Peyer's patch (tissue), 4 donors: ENCODE measurements around the gene CNOT8. TPM values are rescaled to one million over a fixed set of nuclear protein-coding genes. Genes with fewer than 3 reads are reported as not detected.
"Not testable (repeated sequence)": the region's sequence is repeated elsewhere in the genome, so short reads cannot be mapped to it uniquely, and the experiment has no call there.

Experiments
- DNase-seq, 3 donors: peaks; one replicate each; pipeline ENCODE4 v3.0.0-alpha.2; 2017 to 2019
- H3K27ac ChIP-seq, 4 donors: fragments of 200-600 bp; sonication (generic); one replicate each; pipeline ENCODE4 v1.5.1; 2016 to 2019
- H3K27me3 ChIP-seq, 2 donors: fragments of 200-600 bp; sonication (generic); one replicate each; pipeline ENCODE4 v1.5.1; 2019
- H3K36me3 ChIP-seq, 3 donors: fragments of 200-600 bp; sonication (generic); one replicate each; pipeline ENCODE4 v1.5.1; 2016 to 2019
- H3K4me1 ChIP-seq, 4 donors: fragments of 200-600 bp; sonication (generic); one replicate each; pipeline ENCODE4 v1.5.1; 2016 to 2019
- H3K4me3 ChIP-seq, 4 donors: fragments of 200-600 bp; sonication (generic); 1 replicate in 3 of 4; 2 replicates in 1 of 4; pipeline ENCODE4 v1.5.1; 2016 to 2019; ENCODE audit warnings: mild to moderate bottlenecking in 1 of 4
- H3K9me3 ChIP-seq, 4 donors: fragments of 200-600 bp; sonication (generic); one replicate each; pipeline ENCODE4 v1.5.1; 2016 to 2019; ENCODE audit warnings: mild to moderate bottlenecking in 1 of 4
- POLR2A ChIP-seq, 2 donors: fragments of 450-650 bp; IDR thresholded peaks; one replicate each; pipeline ENCODE4 v1.5.1; 2017; ENCODE audit warnings: antibody characterized with exemption in 2 of 2, mild to moderate bottlenecking in 2 of 2, moderate library complexity in 2 of 2
- total RNA-seq, 4 donors: library from RNA; depleted of rRNA; stranded (reverse); fragments of >200 nt; gene quantifications; one replicate each; pipeline ENCODE4 v1.1.0, GENCODE V29; 2016
- TF ChIP-seq, protein P1 (sequence below), 6 experiments: fragments of 450-650 bp in 4 of 6; fragments of 200-600 bp in 2 of 6; sonication (generic) in 1 of 6; IDR thresholded peaks; one replicate each; pipeline ENCODE4 v1.5.1; 2017 to 2019; ENCODE audit warnings: antibody characterized with exemption in 6 of 6, mild to moderate bottlenecking in 3 of 6, moderate library complexity in 1 of 6

CNOT8 gene
- total RNA-seq, 4 donors from 2014 or later = 36.9 to 88.3 (median 56.8) TPM

DNA sequence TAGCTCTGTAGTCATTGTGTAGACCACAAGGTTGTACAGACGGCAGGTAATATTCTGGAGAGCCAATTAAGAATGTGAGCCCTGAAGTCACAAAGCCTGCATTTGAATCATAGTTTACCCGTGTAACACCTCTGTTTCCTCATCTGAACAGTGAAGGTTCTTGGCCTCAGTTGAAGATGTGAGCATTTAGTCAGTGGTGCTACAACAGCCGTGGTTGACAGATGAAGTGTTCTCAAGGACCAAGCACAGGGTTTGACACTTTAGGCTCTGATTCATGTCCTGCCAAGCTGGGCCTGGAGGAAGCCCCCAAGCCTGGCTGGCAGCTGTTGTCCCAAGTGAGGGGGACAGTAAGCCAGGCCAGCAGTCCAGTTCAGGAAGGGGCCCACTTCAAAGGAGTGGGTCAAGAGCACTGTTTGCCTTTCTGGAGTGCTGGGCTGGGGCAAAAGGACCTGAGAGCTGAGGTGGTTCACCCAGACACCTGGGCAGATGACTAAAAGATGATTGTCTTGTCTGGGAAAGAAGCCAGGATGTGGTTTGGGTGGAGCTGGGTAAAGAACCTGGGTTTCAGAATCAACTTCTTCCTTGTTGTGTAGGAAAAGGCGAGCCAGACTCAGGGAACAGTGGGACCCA is 28.7 kb upstream of the CNOT8 start:
- peaks cover 0 to 12% (median 0%) of the 10 kb centered on the region in 3 donors for H3K36me3 ChIP-seq
- H3K4me1 ChIP-seq = peaks cover 0 to 11% (median 0%) of the 10 kb centered on the region in 4 donors
- no peak for TF ChIP-seq POLR2A (IDR thresholded peaks at IDR 0.05)
- TF ChIP-seq, protein P1, sequence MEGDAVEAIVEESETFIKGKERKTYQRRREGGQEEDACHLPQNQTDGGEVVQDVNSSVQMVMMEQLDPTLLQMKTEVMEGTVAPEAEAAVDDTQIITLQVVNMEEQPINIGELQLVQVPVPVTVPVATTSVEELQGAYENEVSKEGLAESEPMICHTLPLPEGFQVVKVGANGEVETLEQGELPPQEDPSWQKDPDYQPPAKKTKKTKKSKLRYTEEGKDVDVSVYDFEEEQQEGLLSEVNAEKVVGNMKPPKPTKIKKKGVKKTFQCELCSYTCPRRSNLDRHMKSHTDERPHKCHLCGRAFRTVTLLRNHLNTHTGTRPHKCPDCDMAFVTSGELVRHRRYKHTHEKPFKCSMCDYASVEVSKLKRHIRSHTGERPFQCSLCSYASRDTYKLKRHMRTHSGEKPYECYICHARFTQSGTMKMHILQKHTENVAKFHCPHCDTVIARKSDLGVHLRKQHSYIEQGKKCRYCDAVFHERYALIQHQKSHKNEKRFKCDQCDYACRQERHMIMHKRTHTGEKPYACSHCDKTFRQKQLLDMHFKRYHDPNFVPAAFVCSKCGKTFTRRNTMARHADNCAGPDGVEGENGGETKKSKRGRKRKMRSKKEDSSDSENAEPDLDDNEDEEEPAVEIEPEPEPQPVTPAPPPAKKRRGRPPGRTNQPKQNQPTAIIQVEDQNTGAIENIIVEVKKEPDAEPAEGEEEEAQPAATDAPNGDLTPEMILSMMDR (IDR thresholded peaks at IDR 0.05) = no peak
- no peaks in the 10 kb centered on the region for H3K27me3 ChIP-seq
- DNase-seq = peak in 2 of 3 donors; percentile 57 to 78
- H3K9me3 ChIP-seq = no peaks in the 10 kb centered on the region
- peak overlapping the region in 3 of 4 donors; percentile 41 to 78 (median 72) for H3K27ac ChIP-seq
- no peak overlapping the region for H3K4me3 ChIP-seq

DNA sequence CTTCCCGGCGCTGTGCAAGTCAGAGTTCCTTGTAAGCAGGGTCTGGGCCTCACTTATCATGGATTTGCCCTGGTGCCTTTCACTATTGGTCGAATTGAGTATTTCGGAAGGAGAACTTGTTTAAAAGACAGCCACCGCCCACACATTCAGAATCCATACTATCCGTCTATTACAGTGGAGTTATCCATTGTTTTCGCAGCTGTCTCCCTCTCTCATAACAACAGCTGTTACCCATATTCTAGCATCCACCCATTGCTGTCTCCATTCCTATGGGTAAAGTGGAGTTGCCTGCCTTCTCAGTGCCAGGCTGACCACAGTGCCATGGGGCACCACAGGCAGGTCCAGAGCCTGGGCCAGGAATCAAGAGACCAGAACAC is 28.2 kb upstream of the CNOT8 start:
- no peak for DNase-seq
- Histone ChIP-seq H3K27ac (peak overlapping the region in 3 of 4 donors; percentile 41 to 78 (median 72)), H3K9me3 (no peaks in the 10 kb centered on the region)

DNA sequence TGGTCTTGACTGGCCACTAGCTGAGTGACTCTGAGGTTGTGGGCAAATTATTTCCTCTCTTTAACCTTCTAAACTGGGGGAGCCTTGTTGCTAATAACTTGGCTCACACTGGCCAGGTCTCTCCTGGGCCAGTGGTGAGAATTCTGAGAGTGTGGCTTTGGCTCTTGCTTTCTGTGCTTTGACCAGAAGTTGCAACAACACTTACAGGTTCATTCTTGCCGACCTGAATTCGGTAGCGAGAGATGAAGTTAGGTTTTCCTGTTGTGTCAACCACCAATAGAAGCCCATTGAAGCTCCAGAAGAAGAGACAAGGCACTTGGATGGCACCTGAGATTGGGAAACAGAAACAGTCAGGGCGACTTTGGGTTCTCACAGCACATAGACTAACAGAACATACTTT is 27.8 kb upstream of the CNOT8 start:
- TF ChIP-seq, protein P1 (IDR thresholded peaks at IDR 0.05) = no peak
- TF ChIP-seq POLR2A (IDR thresholded peaks at IDR 0.05) = no peak
- H3K4me3 ChIP-seq = no peak overlapping the region
- peaks cover 0 to 11% (median 2%) of the 10 kb centered on the region in 4 donors for H3K4me1 ChIP-seq
- no peaks in the 10 kb centered on the region for H3K9me3 ChIP-seq
- no peak for DNase-seq
- H3K27ac ChIP-seq = peak overlapping the region in 3 of 4 donors; percentile 41 to 78 (median 72)
- H3K27me3 ChIP-seq = no peaks in the 10 kb centered on the region
- peaks cover 0 to 12% (median 0%) of the 10 kb centered on the region in 3 donors for H3K36me3 ChIP-seq

More for the DNA sequence above, 28.2 kb upstream of the CNOT8 start:
- H3K4me3 ChIP-seq = no peak overlapping the region
- no peak for TF ChIP-seq POLR2A (IDR thresholded peaks at IDR 0.05)
- TF ChIP-seq, protein P1 (IDR thresholded peaks at IDR 0.05) = no peak
- peaks cover 0 to 12% (median 0%) of the 10 kb centered on the region in 3 donors for H3K36me3 ChIP-seq
- peaks cover 0 to 11% (median 2%) of the 10 kb centered on the region in 4 donors for H3K4me1 ChIP-seq
- H3K27me3 ChIP-seq = no peaks in the 10 kb centered on the region

DNA sequence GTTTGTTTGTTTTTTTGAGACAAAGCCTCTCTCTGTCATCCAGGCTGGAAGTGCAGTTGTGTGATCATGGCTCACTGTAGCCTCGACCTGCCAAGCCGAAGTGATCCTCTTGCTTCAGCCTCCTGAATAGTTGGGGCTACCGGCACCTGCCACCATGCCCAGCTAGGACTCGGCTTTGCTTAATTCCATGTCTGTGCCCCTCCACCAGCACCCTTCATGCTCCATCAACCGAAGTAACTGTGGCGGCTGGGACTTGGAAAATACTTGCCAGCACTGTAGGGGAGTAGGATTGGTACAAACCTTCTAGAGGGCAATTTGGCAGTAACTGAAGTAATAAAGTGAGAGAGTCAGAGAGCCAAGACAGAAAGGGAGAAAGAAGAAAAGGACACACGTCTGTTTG is 27.0 kb upstream of the CNOT8 start:
- peaks cover 0 to 11% (median 2%) of the 10 kb centered on the region in 4 donors for H3K4me1 ChIP-seq
- H3K27ac ChIP-seq = no peak overlapping the region
- peaks cover 0 to 6% (median 0%) of the 10 kb centered on the region in 3 donors for H3K36me3 ChIP-seq
- H3K9me3 ChIP-seq = no peaks in the 10 kb centered on the region
- TF ChIP-seq, protein P1 (IDR thresholded peaks at IDR 0.05) = no peak
- TF ChIP-seq POLR2A (IDR thresholded peaks at IDR 0.05) = no peak
- H3K4me3 ChIP-seq = no peak overlapping the region
- no peaks in the 10 kb centered on the region for H3K27me3 ChIP-seq
- no peak for DNase-seq

DNA sequence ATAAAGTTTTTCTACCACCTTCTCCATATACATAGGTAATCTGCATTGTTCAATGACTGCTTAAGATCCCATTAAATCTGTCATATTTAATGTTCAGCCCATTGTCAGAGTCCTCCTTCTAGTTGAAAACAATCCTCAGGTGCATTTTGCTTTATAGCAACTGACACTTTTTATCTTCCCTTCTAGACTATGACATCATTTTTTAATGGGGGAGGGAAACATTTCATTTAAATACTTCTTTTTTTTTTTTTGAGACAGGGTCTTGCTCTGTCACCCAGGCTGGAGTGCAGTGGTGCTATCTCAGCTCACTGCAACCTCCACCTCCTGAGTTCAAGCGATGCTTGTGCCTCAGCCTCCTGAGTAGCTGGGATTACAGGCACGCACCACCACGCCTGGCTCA is 25.6 kb upstream of the CNOT8 start:
- not testable (repeated sequence) for H3K27me3 ChIP-seq, DNase-seq, H3K9me3 ChIP-seq, H3K27ac ChIP-seq, H3K36me3 ChIP-seq, H3K4me3 ChIP-seq
- peaks cover 0 to 14% (median 2%) of the 10 kb centered on the region in 4 donors for H3K4me1 ChIP-seq

DNA sequence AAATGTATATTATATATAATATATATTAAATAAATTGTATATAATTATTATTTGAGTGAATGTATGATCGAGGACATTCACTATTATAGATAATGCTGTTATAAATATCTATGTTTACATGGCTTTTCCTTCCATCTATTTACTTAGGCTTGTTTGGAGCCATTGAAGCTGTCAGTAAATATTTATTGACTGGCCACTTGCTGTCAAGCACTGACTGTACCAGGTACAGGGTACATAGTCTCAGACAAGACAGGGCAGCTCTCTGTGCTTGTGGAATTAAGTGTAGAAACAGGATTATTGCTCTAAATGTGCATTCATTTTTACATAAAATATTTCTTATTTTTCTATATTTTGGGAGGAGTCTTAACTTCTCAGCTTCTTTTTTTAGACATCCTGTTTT is 24.4 kb upstream of the CNOT8 start:
- TF ChIP-seq POLR2A (IDR thresholded peaks at IDR 0.05) = no peak
- TF ChIP-seq, protein P1 (IDR thresholded peaks at IDR 0.05) = no peak
- Histone ChIP-seq H3K36me3 (peaks cover 0 to 10% (median 0%) of the 10 kb centered on the region in 3 donors), H3K4me3 (no peak overlapping the region), H3K9me3 (no peaks in the 10 kb centered on the region), H3K4me1 (peaks cover 0 to 17% (median 2%) of the 10 kb centered on the region in 4 donors), H3K27ac (peak overlapping the region in 2 of 4 donors; percentile 46 to 54), H3K27me3 (no peaks in the 10 kb centered on the region)
- no peak for DNase-seq

DNA sequence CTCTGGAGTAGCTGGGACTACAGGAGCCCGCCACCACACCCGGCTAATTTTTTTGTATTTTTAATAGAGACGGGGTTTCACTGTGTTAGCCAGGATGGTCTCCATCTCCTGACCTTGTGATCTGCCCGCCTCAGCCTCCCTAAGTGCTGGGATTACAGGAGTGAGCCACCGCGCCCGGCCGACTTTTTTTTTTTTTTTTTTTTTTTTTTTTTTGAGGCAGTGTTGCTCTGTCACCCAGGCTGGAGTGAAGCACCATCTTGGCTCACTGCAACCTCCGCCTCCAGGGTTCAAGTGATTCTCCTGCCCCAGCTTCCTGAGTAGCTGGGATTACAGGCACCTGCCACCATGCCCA is 22.8 kb upstream of the CNOT8 start:
- H3K27ac ChIP-seq = peak overlapping the region in 1 of 4 donors; percentile 54
- not testable (repeated sequence) for H3K9me3 ChIP-seq, H3K4me3 ChIP-seq

More for the DNA sequence above, 22.8 kb upstream of the CNOT8 start:
- H3K4me1 ChIP-seq, H3K27me3 ChIP-seq, H3K36me3 ChIP-seq, DNase-seq: not testable (repeated sequence)
